Kidney (tissue), 22 donors: Measurements from ENCODE around the gene TMEM255B. TPM values are rescaled to one million over a fixed set of nuclear protein-coding genes. Genes with fewer than 3 reads are reported as not detected.

Source experiments
- DNase-seq, 5 donors: peaks; one replicate each; pipeline ENCODE4 v3.0.0-alpha.2; 2013 to 2020
- FAIRE-seq: peaks from 2 replicates; lab custom pipeline; 2012; peaks lifted over from hg19 to GRCh38; lab: Jason Lieb, UNC
- H3K27ac ChIP-seq, 2 donors: one replicate each; pipeline ENCODE4 v1.7.0; 2013; ENCODE audit warnings: low read depth in 2 of 2, low read length in 2 of 2, inconsistent platforms in 1 of 2
- H3K27me3 ChIP-seq: one replicate; pipeline ENCODE4 v1.7.1; 2013; ENCODE audit warnings: low read length, inconsistent platforms; ENCODE audit not compliant: control insufficient read depth, insufficient read depth
- H3K36me3 ChIP-seq, 3 donors: one replicate each; pipeline versions ENCODE4 v1.7.0 to v1.7.1; 2013; ENCODE audit warnings: low read length in 3 of 3, control low read depth in 1 of 3, inconsistent platforms in 1 of 3; ENCODE audit not compliant: insufficient read depth in 3 of 3, control insufficient read depth in 2 of 3
- H3K4me1 ChIP-seq, 3 donors: one replicate each; pipeline versions ENCODE4 v1.7.0 to v1.7.1; 2013; ENCODE audit warnings: low read length in 3 of 3, inconsistent platforms in 1 of 3, low read depth in 1 of 3; ENCODE audit not compliant: control insufficient read depth in 2 of 3, insufficient read depth in 2 of 3
- H3K4me3 ChIP-seq, 3 donors: one replicate each; pipeline versions ENCODE4 v1.7.0 to v1.8.1; 2013; ENCODE audit warnings: low read length in 3 of 3, control low read depth in 1 of 3, inconsistent platforms in 1 of 3
- H3K9ac ChIP-seq, 3 donors: one replicate each; pipeline versions ENCODE4 v1.7.0 to v1.7.1; 2013; ENCODE audit warnings: low read length in 3 of 3, control low read depth in 1 of 3, inconsistent platforms in 1 of 3
- H3K9me3 ChIP-seq, 3 donors: one replicate each; pipeline versions ENCODE4 v1.7.0 to v1.7.1; 2013; ENCODE audit warnings: low read length in 3 of 3, control low read depth in 1 of 3, inconsistent platforms in 1 of 3; ENCODE audit not compliant: control insufficient read depth in 2 of 3, insufficient read depth in 1 of 3
- CTCF ChIP-seq: IDR thresholded peaks from 3 replicates; pipeline ENCODE4 v1.5.1; 2012; ENCODE audit warnings: mild to moderate bottlenecking, moderate library complexity, borderline replicate concordance; ENCODE audit not compliant: insufficient read depth; ENCODE audit errors: extremely low read depth
- intact Hi-C: fragments of 100-400 bp; cut with DNase I; formaldehyde crosslinking; loops from one replicate; pipeline ENCODE4 v1.11.1; 2022
- long read RNA-seq, 10 donors: library from polyadenylated mRNA in 1 of 10; unstranded in 1 of 10; transcript quantifications; one replicate each; pipeline ENCODE4 v2.0.0 and lab custom pipeline, GENCODE V29; 2021 to 2026
- polyA plus RNA-seq: library from polyadenylated mRNA; stranded (reverse); fragments of 350-450 nt; fragmentation: Illumina TruSeq; extraction: RNeasy Lipid Tissue Mini Kit (QIAGEN cat#74804); gene quantifications from one replicate; pipeline ENCODE4 v1.2.3, GENCODE V29; 2014; ENCODE audit warnings: low read depth, low replicate concordance; ENCODE audit not compliant: insufficient read depth
- total RNA-seq: library from RNA; stranded (reverse); fragmentation: NEBNext Ultra II Directional; extraction: Animal tissue kit (Norgen Biotek cat#: 25700); gene quantifications from one replicate; pipeline ENCODE4 v1.2.1, GENCODE V29; 2021
- donor health status: control.
- donor health status: control.
- donor health status: control.
- donor health status: control.
- donor health status: control.
- donor health status: DM: yes; HTN: yes; CAD: no.
- donor health status: Normal renal cell carcinoma (clear cell type).

Gene TMEM255B
- total RNA-seq (29.3 TPM), polyA plus RNA-seq (11.9 TPM)
- long read RNA-seq, donor 1, full-length matches to known transcripts: 1 of 1 reads
- long read RNA-seq, donor 1, partial matches to known transcripts: 0 of 1 reads
- long read RNA-seq, donor 1, other reads (novel, unspliced or antisense): 0 of 1 reads
- long read RNA-seq, donor 2: 0 reads
- long read RNA-seq, donor 3, full-length matches to known transcripts: 1 of 1 reads
- long read RNA-seq, donor 3, partial matches to known transcripts: 0 of 1 reads
- long read RNA-seq, donor 3, other reads (novel, unspliced or antisense): 0 of 1 reads
- long read RNA-seq, donor 4, partial matches to known transcripts: 0 of 1 reads
- long read RNA-seq, donor 4, other reads (novel, unspliced or antisense): 0 of 1 reads
- long read RNA-seq, donor 5: 0 reads
- long read RNA-seq, donor 6, full-length matches to known transcripts: 2 of 2 reads
- long read RNA-seq, donor 6, partial matches to known transcripts: 0 of 2 reads
- long read RNA-seq, donor 6, other reads (novel, unspliced or antisense): 0 of 2 reads
- long read RNA-seq, donor 7, full-length matches to known transcripts: 2 of 15 reads
- long read RNA-seq, donor 7, partial matches to known transcripts: 3 of 15 reads
- long read RNA-seq, donor 7, other reads (novel, unspliced or antisense): 10 of 15 reads
- long read RNA-seq, donor 8, full-length matches to known transcripts: 2 of 2 reads
- long read RNA-seq, donor 8, partial matches to known transcripts: 0 of 2 reads
- long read RNA-seq, donor 8, other reads (novel, unspliced or antisense): 0 of 2 reads
- long read RNA-seq, donor 9, full-length matches to known transcripts: 1 of 1 reads
- long read RNA-seq, donor 9, partial matches to known transcripts: 0 of 1 reads
- long read RNA-seq, donor 9, other reads (novel, unspliced or antisense): 0 of 1 reads
- long read RNA-seq, donor 10: 0 reads

- intact Hi-C loops: no loop called here
- FAIRE-seq (no peak), DNase-seq (peak; percentile 87 to 95 (median 88))
- Histone ChIP-seq H3K4me3 (peak within 1 kb of the TSS; percentile 62 to 85 (median 71)), H3K9me3 (no peaks in the 10 kb centered on the region), H3K4me1 (no peaks in the 10 kb centered on the region), H3K36me3 (no peaks in the 10 kb centered on the region), H3K9ac (peak within 1 kb of the TSS in 2 of 3 donors; percentile 41 to 63), H3K27ac (peak within 1 kb of the TSS; percentile 25 to 58), H3K27me3 (peaks cover 4% of the 10 kb centered on the region)
- TF ChIP-seq CTCF: no peak
Measured at GRCh38 chr13:113758651-113759524, at the start of gene TMEM255B. TSS of gene TMEM255B (plus strand) at chr13:113759226. CDS start at chr13:113759270, 44 bp downstream.

- H3K4me1 ChIP-seq: peaks cover 0 to 5% (median 0%) of the 10 kb centered on the region in 3 donors
- H3K27ac ChIP-seq: no peak overlapping the region
- DNase-seq (peak in 1 of 5 donors; percentile 67), FAIRE-seq (no peak)
- no peaks in the 10 kb centered on the region for H3K9me3 ChIP-seq
- TF ChIP-seq CTCF: no peak
- H3K27me3 ChIP-seq: no peaks in the 10 kb centered on the region
- intact Hi-C loops: no loop called here
- no peaks in the 10 kb centered on the region for H3K36me3 ChIP-seq
- H3K9ac ChIP-seq: no peak overlapping the region
- H3K4me3 ChIP-seq: no peak overlapping the region
Measured at GRCh38 chr13:113722921-113723320, 36.1 kb upstream of the TMEM255B start.

GRCh38 chr13:113723410-113724015 lies 35.5 kb upstream of the TMEM255B start:
- FAIRE-seq: no peak
- H3K9me3 ChIP-seq: no peaks in the 10 kb centered on the region
- DNase-seq: peak in 1 of 5 donors; percentile 30

More at GRCh38 chr13:113723410-113724015, 35.5 kb upstream of the TMEM255B start:
- no peak for TF ChIP-seq CTCF
- intact Hi-C loops: no loop called here
- Histone ChIP-seq H3K36me3 (no peaks in the 10 kb centered on the region), H3K4me3 (no peak overlapping the region), H3K9ac (no peak overlapping the region), H3K27me3 (no peaks in the 10 kb centered on the region), H3K4me1 (peaks cover 0 to 5% (median 0%) of the 10 kb centered on the region in 3 donors), H3K27ac (no peak overlapping the region)
